H1 (cell line): ENCODE data around the gene SGO2. TPM values are rescaled to one million over a fixed set of nuclear protein-coding genes. Genes with fewer than 3 reads are reported as not detected.

ENCODE experiments used
- CBX8 ChIP-seq: fragments of 300-800, 300-1000 bp; sonication (generic); IDR thresholded peaks from 2 replicates; pipeline ENCODE4 v1.7.1; 2016; ENCODE audit warnings: low read depth, low read length, borderline replicate concordance
- SAP30 ChIP-seq: fragments of 300-600 bp; sonication (generic); IDR thresholded peaks from 2 replicates; pipeline ENCODE4 v1.7.1; 2012; ENCODE audit warnings: low read length, moderate library complexity, mild to moderate bottlenecking, inconsistent platforms; ENCODE audit not compliant: insufficient read depth, insufficient replicate concordance
- TEAD4 ChIP-seq: IDR thresholded peaks from 2 replicates; pipeline ENCODE4 v1.6.1; 2012; ENCODE audit warnings: low read depth, low read length, inconsistent platforms, mixed read lengths
- YY1 ChIP-seq: IDR thresholded peaks from 2 replicates; pipeline ENCODE4 v1.6.1; 2011; ENCODE audit warnings: low read depth, mild to moderate bottlenecking, low read length
- polyA plus RNA-seq, 7 experiments: library from polyadenylated mRNA; depleted of rRNA in 3 of 7; stranded (reverse) in 5 of 7; unstranded in 2 of 7; fragments of >200 nt in 5 of 7; fragments of 200-250 nt in 2 of 7; gene quantifications; 1 replicate in 5 of 7; 2 replicates in 1 of 7; 4 replicates in 1 of 7; pipeline versions ENCODE4 v1.2.1 to v1.2.3, GENCODE V29; 2011 to 2013; ENCODE audit warnings: missing spikeins in 2 of 7, mixed read lengths in 2 of 7
- total RNA-seq: library from RNA; stranded (reverse); fragmentation: NEBNext Ultra II Directional; extraction: Animal tissue kit (Norgen Biotek cat#: 25700); gene quantifications from 2 replicates; pipeline ENCODE4 v1.2.1, GENCODE V29; 2021

The SGO2 gene
- total and polyA plus RNA-seq, 2 of the 8 experiments (the other 6 are each of a cell fraction or from before 2014, with no cell fraction given) = 2.4 to 33.2 TPM

GRCh38 chr2:200488169-200488568, 37.8 kb upstream of the SGO2 start (continued):
- TF ChIP-seq YY1 (no peak), TEAD4 (no peak), CBX8 (no peak), SAP30 (no peak)
